NCI-H2107 treated with DMSO at 0.1 percent for 48 hours (cell line): ENCODE measurements around the gene FOXRED2.
"Not testable (repeated sequence)": the region's sequence is repeated elsewhere in the genome, so short reads cannot be mapped to it uniquely, and the experiment has no call there.

Experiments
- DNase-seq: peaks from one replicate; lab custom pipeline; 2025; ENCODE audit not compliant: unreplicated experiment; lab: John Stamatoyannopoulos, UW

The FOXRED2 gene

GRCh38 chr22:36519906-36520305 is 13.1 kb upstream of the FOXRED2 start:
- not testable (repeated sequence) for DNase-seq

- no peak for DNase-seq
These were observed 7.9 kb upstream of the FOXRED2 start for GRCh38 chr22:36514766-36515165.

GRCh38 chr22:36512991-36513390 is 6.2 kb upstream of the FOXRED2 start:
- DNase-seq = no peak

DNA sequence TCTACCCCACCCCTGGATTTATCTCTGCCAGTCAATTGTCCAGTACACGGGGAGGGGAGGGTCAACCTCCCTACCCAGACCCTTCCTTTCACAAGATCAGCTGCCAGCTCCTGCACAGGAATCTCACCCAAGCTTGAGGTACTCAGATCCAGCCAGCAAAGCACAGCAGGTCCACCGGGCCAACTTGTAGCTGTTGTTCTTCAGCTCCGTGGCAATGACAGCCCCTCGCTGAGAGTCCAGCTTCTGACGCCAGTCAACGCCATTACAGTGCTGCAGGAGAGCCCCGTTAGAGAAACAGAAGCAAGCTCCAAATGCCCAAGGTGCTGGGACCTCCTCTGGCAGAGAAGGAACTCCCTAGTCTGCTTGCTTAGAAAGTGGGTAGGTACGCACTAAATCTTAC is 5.5 kb upstream of the FOXRED2 start:
- no peak for DNase-seq

DNA sequence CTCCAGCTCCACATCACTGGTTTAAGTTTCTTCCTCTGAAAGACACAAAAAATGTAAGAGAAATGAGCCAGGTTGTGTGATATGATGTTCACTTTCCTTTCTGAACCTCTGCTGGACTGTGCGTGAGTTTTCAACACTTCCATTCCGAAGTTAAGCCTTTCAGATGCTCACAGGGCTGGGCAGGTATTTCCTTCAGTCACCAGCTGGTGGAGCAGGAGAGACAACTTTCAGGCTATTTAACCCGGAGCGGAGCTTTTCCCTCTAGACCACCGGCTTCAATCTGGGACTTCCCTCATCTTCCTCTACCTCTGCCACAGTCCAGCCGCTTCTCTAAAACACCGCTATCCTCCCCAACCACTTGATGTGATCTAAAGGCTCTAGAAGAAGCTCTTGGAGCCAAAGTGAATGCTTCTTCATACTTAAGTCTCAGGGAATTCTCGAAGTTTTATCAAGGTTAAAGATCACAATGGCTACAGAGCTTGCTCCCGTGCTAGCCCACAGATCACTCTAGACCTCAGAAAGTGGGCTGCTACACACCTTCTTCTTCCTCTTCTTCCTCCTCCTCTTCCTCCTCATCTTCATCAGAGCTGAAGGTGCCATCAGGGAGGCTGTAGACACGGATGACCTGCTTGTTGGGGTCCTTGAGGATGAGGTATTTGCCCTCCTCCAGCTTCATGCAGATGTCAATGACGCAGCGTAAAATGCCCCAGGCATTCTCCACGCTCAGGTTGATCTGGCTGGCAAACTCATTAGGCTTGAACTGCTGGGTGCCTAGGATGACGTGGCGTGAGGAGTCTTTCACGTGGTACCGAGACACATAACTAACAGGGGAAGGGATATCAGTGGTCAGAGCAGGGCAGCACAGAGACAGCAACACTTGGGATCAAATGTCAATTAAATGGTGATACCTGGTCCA is 4.4 kb upstream of the FOXRED2 start:
- no peak for DNase-seq

GRCh38 chr22:36510384-36510783 is 3.5 kb upstream of the FOXRED2 start:
- DNase-seq = peak; percentile 42

DNA sequence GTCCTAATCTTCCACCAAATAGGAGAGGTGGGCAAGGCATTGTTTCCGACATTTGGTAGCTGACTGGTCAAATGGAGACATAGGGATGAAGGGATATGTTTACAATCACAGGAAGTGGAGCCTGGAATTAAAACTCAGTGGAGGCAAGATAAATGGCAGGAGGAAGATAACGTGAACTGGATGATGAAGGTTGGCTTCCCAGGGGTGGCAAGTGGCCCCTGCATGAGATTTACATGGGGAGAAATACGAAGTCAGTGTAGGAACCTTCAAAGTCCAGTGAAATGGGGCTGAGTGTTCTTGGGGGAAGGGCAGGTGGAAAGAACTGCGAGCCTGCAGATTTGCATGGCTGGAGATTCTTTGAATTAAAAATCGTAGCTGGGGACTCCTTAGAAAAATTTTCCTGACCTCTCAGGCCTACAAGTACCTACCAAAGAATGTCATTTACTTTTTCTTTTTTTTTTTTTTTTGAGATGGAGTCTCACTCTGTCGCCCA is 724 bp upstream of the FOXRED2 start:
- no peak for DNase-seq

DNA sequence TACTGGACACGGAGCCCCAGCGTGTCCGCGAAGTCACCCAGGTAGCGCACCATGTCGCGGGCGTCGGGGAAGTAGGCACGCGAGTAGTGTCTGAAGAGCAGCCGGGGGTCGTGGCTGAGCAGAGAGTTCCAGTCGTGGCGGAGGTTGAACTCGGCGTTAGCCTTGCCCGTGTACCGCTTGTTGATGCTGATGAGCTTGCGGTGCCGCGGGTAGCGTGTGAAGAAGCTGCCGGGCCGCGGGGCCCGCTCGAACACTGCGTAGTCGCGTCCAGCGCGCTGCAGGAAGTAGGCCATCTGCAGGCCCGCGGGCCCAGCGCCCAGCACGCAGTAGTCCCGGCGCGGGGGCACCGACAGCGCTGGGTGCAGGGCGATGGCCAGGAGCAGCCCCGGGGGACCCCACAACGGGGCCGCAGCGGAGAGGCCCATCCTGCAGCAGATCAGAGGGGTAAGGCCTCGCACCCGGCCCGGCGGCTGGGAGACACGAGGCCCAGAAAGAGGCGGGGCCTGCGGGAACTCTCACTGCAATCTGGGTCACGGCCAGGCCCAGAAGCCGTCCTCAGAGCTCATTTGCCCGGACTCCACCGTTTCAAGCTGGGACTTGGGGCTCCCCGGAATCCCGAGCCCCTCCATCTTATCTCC is 723 bp downstream of the FOXRED2 start:
- no peak for DNase-seq

DNA sequence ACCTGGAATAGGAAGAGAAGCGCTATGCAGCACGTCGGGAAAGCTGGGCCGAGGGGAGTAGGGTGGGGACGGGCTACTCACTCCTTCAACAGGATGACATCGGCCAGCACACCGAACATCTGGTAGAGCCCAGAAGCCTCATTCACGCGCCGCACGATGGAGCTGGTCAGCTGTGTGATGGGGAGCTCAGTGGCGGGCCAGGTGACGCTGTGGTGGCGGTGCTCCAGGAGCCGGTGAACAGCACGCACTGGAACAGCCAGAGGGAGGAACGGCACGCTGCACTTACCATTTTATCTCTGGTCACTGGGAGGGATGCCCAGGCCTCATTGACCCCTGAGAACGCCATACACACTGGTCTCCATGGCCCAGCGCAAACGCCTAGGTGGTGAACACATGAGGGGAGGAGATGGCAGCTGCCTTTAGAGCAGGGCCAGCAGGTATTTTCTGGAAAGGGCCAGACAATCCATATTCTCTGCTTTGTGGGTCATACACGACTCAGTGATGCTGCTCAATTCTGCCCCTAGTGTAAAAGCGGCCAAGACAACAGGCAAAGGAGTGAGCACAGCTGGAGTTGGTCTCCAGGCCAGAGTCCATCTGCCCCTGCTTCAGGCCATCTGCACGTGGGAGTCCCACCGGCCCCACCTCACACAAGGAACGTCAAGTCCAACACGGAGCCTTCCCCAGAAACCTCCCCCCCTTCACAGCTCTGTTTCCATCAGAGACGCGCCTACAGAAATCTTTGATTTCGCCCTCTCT is 8.8 kb downstream of the FOXRED2 start:
- no peak for DNase-seq

GRCh38 chr22:36493690-36494110 is 13.1 kb downstream of the FOXRED2 start:
- DNase-seq = peak; percentile 18

DNA sequence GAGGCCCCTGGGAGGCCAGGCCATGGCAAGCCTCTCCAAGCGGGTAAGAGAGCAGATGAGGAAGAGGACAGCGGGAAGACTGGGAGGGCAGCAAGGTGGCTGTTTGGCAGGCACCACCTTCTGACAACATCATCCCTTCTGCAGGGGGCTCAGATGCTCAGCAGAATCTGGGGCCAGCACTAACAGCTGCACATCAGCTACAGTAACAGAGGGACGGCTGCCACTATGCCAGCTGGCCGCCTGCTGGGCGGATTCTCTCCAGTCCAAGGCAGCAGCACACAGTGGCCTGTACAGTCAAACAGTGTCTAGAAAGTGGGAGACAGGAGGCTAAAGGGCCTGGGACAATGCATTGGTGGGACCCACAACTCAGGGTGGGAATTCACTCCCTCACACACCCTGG is 14.7 kb downstream of the FOXRED2 start:
- no peak for DNase-seq

- no peak for DNase-seq
These were observed 15.7 kb downstream of the FOXRED2 start for GRCh38 chr22:36491155-36491554.

DNA sequence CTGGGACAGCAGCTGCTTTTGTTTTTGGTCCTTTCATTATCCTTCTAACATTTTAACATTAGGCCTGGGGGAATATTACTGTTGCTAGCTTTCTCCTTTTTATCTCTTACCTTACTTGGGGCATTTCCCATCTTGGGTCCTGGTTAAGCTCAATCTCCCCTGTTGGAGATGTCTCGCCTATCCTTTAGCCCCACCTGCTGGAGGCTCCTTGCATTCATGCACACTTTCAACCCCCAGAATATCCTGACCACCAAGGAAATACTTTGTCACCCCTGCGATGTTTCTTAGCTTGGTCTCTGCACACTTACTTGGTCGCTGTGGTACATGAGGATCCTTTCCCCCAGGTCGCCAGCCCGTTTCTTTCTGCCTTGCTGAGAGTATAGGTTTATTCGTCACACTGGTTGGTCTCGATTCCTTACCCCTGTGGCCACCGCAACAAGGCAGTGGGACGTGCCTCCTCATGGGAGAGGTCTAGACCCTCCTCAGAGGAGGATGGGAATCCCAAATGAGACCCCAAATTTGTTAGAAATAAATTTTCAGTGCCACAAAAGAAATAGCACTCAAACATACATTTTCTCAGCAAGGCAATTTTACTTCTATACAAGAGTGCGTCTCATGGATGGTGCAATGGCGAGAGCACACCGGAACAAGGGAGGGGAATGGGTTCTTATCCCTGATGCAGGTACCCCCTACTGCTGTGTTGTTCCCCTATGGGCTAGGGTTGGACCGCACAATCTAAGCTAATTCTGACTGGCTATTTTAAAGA is 20.0 kb downstream of the FOXRED2 start:
- no peak for DNase-seq

- peak; percentile 78 for DNase-seq
These were observed 25.3 kb downstream of the FOXRED2 start, which contains the start of gene TXN2 for GRCh38 chr22:36481393-36482168. TXN2 (minus strand) TSS chr22:36481640; CDS start chr22:36480837, 803 bp downstream.

GRCh38 chr22:36480941-36481392 is 25.9 kb downstream of the FOXRED2 start:
- no peak for DNase-seq

DNA sequence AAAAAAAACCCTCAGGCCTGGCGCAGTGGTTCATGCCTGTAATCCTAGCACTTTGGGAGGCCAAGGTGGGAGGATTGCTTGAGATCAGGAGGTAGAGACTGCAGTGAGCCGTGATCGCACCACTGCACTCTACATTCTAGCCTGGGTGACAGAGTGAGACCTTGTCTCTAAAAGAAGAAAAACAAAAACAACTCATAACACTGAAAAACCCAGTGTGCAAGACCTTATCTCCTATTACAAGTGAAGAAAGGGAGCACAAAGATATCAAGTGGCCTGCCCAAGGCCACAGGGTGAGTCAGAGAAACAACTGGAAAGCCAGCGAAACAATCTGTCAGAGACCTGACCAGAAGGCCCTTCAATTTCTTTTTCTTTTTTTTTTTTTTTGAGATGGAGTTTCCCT is 27.9 kb downstream of the FOXRED2 start:
- no peak for DNase-seq

DNA sequence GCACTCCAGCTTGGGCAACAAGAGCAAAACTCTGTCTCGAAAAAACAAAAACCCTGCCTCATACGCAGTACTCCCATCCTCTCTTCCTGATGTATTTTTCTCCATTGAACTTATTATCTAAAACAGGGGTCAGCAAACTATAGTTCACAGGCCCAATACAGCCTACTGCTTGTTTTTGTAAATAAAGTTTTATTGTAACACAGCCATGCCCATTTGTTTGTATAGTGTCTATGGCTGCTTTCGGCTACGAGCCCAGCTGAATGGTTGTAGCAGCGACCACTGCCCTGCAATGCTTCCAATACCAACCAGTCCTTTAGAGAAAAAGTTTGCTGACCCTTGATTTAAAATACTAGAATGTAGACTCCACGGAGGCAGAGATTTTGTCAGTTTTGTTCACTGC is 31.5 kb downstream of the FOXRED2 start:
- DNase-seq = no peak

DNA sequence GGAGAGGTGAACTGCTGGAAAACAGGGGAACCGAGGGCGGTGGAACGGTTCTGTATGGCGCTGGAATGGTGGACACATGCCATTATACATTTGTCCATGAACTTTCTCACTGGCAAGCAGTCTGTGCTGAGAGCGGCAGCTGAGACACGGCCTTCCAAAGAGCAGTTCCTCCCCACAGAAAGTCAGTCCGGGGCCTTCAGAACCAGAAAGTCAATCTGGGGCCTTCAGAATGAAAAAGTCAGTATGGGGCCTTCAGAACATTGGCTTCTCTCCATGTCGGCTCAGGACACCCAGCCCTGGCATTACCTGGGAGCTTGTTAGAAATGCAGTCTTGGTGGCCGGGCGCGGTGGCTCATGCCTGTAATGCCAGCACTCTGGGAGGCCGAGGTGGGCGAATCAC is 34.2 kb downstream of the FOXRED2 start:
- DNase-seq = no peak

DNA sequence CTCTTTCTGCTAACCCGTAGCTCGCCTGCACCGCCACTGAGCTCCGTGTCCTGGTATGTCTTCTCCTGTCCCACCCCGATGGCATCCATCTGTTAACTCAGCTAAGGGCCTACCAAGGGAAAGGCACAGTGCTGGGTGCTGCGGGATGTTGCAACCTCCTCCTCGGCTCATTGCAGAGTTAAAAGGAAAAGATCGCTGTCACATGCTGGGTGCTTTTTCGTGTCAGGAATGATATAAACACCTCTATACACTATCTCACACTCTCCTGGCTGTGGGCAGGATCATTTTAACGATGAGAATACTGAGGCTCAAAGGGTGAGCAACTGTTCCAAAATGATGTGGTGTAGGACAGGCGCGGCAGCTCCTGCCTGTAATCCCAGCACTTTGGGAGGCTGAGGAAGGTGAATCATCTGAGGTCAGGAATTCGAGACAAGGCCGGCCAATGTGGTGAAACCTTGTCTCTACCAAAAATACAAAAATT is 35.5 kb downstream of the FOXRED2 start:
- DNase-seq = no peak

GRCh38 chr22:36470994-36471331 is 35.9 kb downstream of the FOXRED2 start:
- no peak for DNase-seq
